ENCODE results near the gene GNL1.

The GNL1 gene

GRCh38 chr6:30583921-30584320 is 27.6 kb upstream of the GNL1 start:
- no peaks in the 10 kb centered on the region for H3K79me2 ChIP-seq (ENCODE audit: insufficient read depth, low read length)
- H3F3A ChIP-seq (ENCODE audit: insufficient read depth): no peaks in the 10 kb centered on the region; the same call in 1 of the 2 replicates
- no peak for TF ChIP-seq EZH2phosphoT487 (conservative IDR thresholded peaks at IDR 0.05; ENCODE audit: low read length)
- TF ChIP-seq, protein P1, sequence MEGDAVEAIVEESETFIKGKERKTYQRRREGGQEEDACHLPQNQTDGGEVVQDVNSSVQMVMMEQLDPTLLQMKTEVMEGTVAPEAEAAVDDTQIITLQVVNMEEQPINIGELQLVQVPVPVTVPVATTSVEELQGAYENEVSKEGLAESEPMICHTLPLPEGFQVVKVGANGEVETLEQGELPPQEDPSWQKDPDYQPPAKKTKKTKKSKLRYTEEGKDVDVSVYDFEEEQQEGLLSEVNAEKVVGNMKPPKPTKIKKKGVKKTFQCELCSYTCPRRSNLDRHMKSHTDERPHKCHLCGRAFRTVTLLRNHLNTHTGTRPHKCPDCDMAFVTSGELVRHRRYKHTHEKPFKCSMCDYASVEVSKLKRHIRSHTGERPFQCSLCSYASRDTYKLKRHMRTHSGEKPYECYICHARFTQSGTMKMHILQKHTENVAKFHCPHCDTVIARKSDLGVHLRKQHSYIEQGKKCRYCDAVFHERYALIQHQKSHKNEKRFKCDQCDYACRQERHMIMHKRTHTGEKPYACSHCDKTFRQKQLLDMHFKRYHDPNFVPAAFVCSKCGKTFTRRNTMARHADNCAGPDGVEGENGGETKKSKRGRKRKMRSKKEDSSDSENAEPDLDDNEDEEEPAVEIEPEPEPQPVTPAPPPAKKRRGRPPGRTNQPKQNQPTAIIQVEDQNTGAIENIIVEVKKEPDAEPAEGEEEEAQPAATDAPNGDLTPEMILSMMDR (IDR thresholded peaks at IDR 0.05; ENCODE audit: insufficient read depth, low read length, poor library complexity, severe bottlenecking): no peak
- no peak overlapping the region for H3K4me2 ChIP-seq (ENCODE audit: low read depth, low read length, poor library complexity, severe bottlenecking)
- H3K9me3 ChIP-seq (ENCODE audit: insufficient read depth, low read length): no peaks in the 10 kb centered on the region
- H3K9ac ChIP-seq (ENCODE audit: low read length): no peak overlapping the region
- no peak overlapping the region for H2AFZ ChIP-seq (ENCODE audit: low read depth, low read length, severe bottlenecking)
- H3K4me3 ChIP-seq (ENCODE audit: insufficient read depth, low read length, poor library complexity, severe bottlenecking): no peak overlapping the region
- peaks cover 39% of the 10 kb centered on the region for H3K36me3 ChIP-seq (ENCODE audit: low read length)
- no peaks in the 10 kb centered on the region for H4K20me1 ChIP-seq (ENCODE audit: low read depth, low read length)
- no peaks in the 10 kb centered on the region for H3K27me3 ChIP-seq (ENCODE audit: low read length)
- no peak overlapping the region for H3K27ac ChIP-seq (ENCODE audit: low read depth, low read length)
- no peaks in the 10 kb centered on the region for H3K9me2 ChIP-seq (replicated peaks; ENCODE audit: insufficient read depth, low read length)

GRCh38 chr6:30578051-30578450 is 21.8 kb upstream of the GNL1 start:
- Histone ChIP-seq H2AFZ (ENCODE audit: low read depth, low read length, severe bottlenecking) (no peak overlapping the region), H3K27me3 (ENCODE audit: low read length) (no peaks in the 10 kb centered on the region), H3K79me2 (ENCODE audit: insufficient read depth, low read length) (peaks cover 47% of the 10 kb centered on the region), H3K27ac (ENCODE audit: low read depth, low read length) (no peak overlapping the region), H3K9ac (ENCODE audit: low read length) (no peak overlapping the region), H3K36me3 (ENCODE audit: low read length) (peaks cover 40% of the 10 kb centered on the region), H3K9me3 (ENCODE audit: insufficient read depth, low read length) (no peaks in the 10 kb centered on the region), H3K4me3 (ENCODE audit: insufficient read depth, low read length, poor library complexity, severe bottlenecking) (no peak overlapping the region), H3F3A (ENCODE audit: insufficient read depth) (no peaks in the 10 kb centered on the region; the same call in 1 of the 2 replicates), H3K9me2 (replicated peaks; ENCODE audit: insufficient read depth, low read length) (no peaks in the 10 kb centered on the region), H3K4me2 (ENCODE audit: low read depth, low read length, poor library complexity, severe bottlenecking) (no peak overlapping the region), H4K20me1 (ENCODE audit: low read depth, low read length) (peaks cover 30% of the 10 kb centered on the region; the same call in 1 of the 2 replicates)
- no peak for TF ChIP-seq EZH2phosphoT487 (conservative IDR thresholded peaks at IDR 0.05; ENCODE audit: low read length)
- TF ChIP-seq, protein P1 (IDR thresholded peaks at IDR 0.05; ENCODE audit: insufficient read depth, low read length, poor library complexity, severe bottlenecking): no peak

DNA sequence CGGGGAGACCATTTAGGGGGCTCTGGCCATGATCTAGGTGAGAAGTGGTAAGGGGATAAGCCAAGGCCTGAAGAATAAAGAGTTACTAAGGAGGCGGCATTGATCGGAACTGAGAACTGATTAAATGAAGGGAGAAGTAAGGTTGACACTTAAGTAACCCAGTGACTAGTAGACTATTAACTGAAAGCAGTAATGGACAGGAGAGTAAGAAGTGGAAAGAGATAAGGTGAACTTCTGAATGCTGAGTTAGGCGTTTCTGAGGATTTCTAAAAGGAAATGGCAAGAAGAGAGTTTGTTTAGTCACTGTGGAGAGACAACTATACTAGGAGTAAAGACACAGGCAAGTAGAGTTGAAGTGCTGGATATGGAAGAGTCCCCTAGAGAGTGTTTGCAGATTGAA is 16.8 kb upstream of the GNL1 start:
- H3K9ac ChIP-seq (ENCODE audit: low read length): peak overlapping the region; percentile 74
- no peak overlapping the region for H3K27ac ChIP-seq (ENCODE audit: low read depth, low read length)

More for the DNA sequence above, 16.8 kb upstream of the GNL1 start:
- H3K4me3 ChIP-seq (ENCODE audit: insufficient read depth, low read length, poor library complexity, severe bottlenecking): no peak overlapping the region
- H3K9me2 ChIP-seq (replicated peaks; ENCODE audit: insufficient read depth, low read length): no peaks in the 10 kb centered on the region
- peaks cover 18% of the 10 kb centered on the region for H3K36me3 ChIP-seq (ENCODE audit: low read length)
- 0 out of 2 replicates have a peak, but pooled peaks cover 5% of the 10 kb centered on the region for H3F3A ChIP-seq (ENCODE audit: insufficient read depth)
- H3K27me3 ChIP-seq (ENCODE audit: low read length): no peaks in the 10 kb centered on the region
- H4K20me1 ChIP-seq (ENCODE audit: low read depth, low read length): peaks cover 41% of the 10 kb centered on the region; the same call in 1 of the 2 replicates
- no peak overlapping the region for H2AFZ ChIP-seq (ENCODE audit: low read depth, low read length, severe bottlenecking)
- H3K9me3 ChIP-seq (ENCODE audit: insufficient read depth, low read length): no peaks in the 10 kb centered on the region
- peak overlapping the region; percentile 76 for H3K4me2 ChIP-seq (ENCODE audit: low read depth, low read length, poor library complexity, severe bottlenecking)
- TF ChIP-seq, protein P1 (IDR thresholded peaks at IDR 0.05; ENCODE audit: insufficient read depth, low read length, poor library complexity, severe bottlenecking): no peak
- no peak for TF ChIP-seq EZH2phosphoT487 (conservative IDR thresholded peaks at IDR 0.05; ENCODE audit: low read length)
- H3K79me2 ChIP-seq (ENCODE audit: insufficient read depth, low read length): peaks cover 65% of the 10 kb centered on the region

Measured in SU-DHL-6 (cell line).